Progenitor cell of endocrine pancreas (in vitro differentiated cells): ENCODE results near the gene NELFB. TPM values are rescaled to one million over a fixed set of nuclear protein-coding genes. Genes with fewer than 3 reads are reported as not detected.

Experiments used
- DNase-seq: peaks from one replicate; pipeline ENCODE4 v3.0.0; 2021; ENCODE audit warnings: low spot score; ENCODE audit not compliant: unreplicated experiment
- H3K27ac Mint-ChIP-seq: 2 replicates; pipeline ENCODE4 v1.8.0; 2021; ENCODE audit warnings: mild to moderate bottlenecking, moderate library complexity, mixed read lengths
- H3K27me3 Mint-ChIP-seq: 2 replicates; pipeline ENCODE4 v1.8.0; 2021; ENCODE audit warnings: mixed read lengths
- H3K36me3 Mint-ChIP-seq: 2 replicates; pipeline ENCODE4 v1.8.0; 2022; ENCODE audit warnings: mixed read lengths; ENCODE audit not compliant: insufficient read depth
- H3K4me1 Mint-ChIP-seq: 2 replicates; pipeline ENCODE4 v1.8.0; 2021; ENCODE audit warnings: low read depth, mixed read lengths
- H3K4me3 Mint-ChIP-seq: 2 replicates; pipeline ENCODE4 v1.8.0; 2021; ENCODE audit warnings: low read depth, mild to moderate bottlenecking, moderate library complexity, mixed read lengths
- H3K9me3 Mint-ChIP-seq: 2 replicates; pipeline ENCODE4 v1.8.0; 2021; ENCODE audit warnings: low read depth, mixed read lengths
- total RNA-seq: library from RNA; stranded (reverse); gene quantifications from 2 replicates; pipeline ENCODE4 v1.2.1, GENCODE V29; 2021
- TF ChIP-seq, protein P1 (sequence below): fragments of 200-600 bp; sonication (generic); IDR thresholded peaks from one replicate; pipeline ENCODE4 v1.5.0; 2021; ENCODE audit warnings: antibody characterized with exemption, mild to moderate bottlenecking; ENCODE audit not compliant: unreplicated experiment

Gene NELFB
- total RNA-seq, 1 donor from 2014 or later, result 62.3 TPM

DNA sequence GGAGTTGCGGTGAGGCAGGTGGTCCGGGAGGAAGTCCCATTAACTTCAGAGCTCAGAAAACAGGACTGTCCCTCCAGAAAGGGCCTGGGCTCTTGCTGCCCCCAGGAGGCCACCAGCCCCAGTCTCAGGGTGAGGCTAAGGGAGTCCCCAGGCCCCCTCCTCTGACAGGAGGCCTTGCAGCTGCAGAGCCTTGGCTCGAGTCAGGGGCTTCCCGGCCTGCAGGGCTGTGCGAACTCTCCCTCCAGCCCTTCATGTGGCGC, 7.3 kb upstream of the NELFB start:
- Mint-ChIP-seq H3K36me3 (peaks cover 4% of the 10 kb centered on the region), H3K4me1 (peaks cover 4% of the 10 kb centered on the region), H3K27me3 (peaks cover 5% of the 10 kb centered on the region), H3K9me3 (no peaks in the 10 kb centered on the region), H3K4me3 (no peak overlapping the region), H3K27ac (no peak overlapping the region)
- no peak for DNase-seq
- TF ChIP-seq, protein P1, sequence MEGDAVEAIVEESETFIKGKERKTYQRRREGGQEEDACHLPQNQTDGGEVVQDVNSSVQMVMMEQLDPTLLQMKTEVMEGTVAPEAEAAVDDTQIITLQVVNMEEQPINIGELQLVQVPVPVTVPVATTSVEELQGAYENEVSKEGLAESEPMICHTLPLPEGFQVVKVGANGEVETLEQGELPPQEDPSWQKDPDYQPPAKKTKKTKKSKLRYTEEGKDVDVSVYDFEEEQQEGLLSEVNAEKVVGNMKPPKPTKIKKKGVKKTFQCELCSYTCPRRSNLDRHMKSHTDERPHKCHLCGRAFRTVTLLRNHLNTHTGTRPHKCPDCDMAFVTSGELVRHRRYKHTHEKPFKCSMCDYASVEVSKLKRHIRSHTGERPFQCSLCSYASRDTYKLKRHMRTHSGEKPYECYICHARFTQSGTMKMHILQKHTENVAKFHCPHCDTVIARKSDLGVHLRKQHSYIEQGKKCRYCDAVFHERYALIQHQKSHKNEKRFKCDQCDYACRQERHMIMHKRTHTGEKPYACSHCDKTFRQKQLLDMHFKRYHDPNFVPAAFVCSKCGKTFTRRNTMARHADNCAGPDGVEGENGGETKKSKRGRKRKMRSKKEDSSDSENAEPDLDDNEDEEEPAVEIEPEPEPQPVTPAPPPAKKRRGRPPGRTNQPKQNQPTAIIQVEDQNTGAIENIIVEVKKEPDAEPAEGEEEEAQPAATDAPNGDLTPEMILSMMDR, result no peak

DNA sequence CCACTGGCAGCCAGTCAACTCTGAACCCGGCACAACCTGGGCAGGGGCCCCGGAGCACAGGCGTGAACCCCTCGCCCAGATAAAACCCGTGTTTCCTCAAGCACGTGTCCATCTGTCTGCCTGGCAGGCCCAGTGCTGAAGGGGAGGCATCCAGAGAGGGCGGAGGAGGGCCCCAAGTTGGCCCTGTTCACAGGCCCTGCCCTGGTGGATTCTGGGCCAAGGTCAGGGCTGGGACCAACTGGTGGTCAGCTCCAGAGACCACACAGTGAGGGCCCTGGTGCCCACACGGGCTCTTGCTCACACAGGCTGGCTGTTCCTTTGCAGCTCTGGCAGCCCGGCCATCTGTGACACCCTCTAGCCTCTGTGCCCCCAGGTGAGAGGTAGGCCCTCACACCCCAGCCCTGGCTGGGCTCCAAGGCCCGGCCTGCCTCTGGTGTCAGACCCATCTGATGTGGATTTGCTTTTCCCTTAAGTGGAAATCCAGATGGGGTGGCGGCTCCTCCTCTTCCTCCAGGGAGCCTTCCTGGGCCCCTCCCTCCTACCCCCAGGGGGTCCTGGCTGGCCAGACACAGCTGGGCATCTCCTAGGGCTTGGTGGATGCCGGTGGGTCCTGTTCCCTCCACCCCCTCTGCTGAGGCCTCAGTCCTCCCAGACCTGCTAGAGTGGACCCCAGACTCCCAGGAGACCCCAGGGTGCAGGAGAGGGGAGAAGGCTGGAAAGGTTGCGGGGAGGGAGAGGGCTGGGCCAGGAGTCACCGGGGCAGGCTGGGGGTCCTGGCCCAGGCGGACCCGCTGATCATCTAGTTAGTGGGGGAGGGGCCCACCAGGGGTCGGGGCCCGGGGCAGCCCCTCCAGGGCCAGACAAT, 4.6 kb upstream of the NELFB start:
- Mint-ChIP-seq H3K27ac (no peak overlapping the region), H3K4me3 (no peak overlapping the region), H3K36me3 (no peaks in the 10 kb centered on the region), H3K9me3 (no peaks in the 10 kb centered on the region), H3K4me1 (peaks cover 5% of the 10 kb centered on the region), H3K27me3 (peaks cover 1% of the 10 kb centered on the region)
- no peak for DNase-seq
- TF ChIP-seq, protein P1, result no peak

DNA sequence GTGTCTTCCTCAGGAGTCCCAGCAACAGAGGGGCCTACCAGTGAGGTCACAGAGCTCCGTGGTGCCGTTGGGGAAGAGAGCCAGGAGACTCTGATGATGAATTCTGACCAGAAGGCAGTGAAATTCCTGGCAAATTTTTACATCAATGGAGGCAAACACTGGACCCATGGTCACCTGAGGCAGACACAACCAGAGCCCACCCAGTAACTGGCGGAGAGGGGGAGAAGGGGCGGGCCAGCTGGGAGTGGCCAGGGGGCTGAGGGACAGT, 4.0 kb upstream of the NELFB start, which contains the start of gene STPG3:
STPG3 (plus strand) TSS at position 93 of the 268 bp plus-strand sequence; CDS start at position 94, 1 bp downstream.
- Mint-ChIP-seq H3K4me1 (peaks cover 7% of the 10 kb centered on the region), H3K36me3 (no peaks in the 10 kb centered on the region), H3K27me3 (no peaks in the 10 kb centered on the region), H3K27ac (no peak within 1 kb of the TSS), H3K4me3 (no peak within 1 kb of the TSS), H3K9me3 (no peaks in the 10 kb centered on the region)
- no peak for DNase-seq
- TF ChIP-seq, protein P1, result no peak

DNA sequence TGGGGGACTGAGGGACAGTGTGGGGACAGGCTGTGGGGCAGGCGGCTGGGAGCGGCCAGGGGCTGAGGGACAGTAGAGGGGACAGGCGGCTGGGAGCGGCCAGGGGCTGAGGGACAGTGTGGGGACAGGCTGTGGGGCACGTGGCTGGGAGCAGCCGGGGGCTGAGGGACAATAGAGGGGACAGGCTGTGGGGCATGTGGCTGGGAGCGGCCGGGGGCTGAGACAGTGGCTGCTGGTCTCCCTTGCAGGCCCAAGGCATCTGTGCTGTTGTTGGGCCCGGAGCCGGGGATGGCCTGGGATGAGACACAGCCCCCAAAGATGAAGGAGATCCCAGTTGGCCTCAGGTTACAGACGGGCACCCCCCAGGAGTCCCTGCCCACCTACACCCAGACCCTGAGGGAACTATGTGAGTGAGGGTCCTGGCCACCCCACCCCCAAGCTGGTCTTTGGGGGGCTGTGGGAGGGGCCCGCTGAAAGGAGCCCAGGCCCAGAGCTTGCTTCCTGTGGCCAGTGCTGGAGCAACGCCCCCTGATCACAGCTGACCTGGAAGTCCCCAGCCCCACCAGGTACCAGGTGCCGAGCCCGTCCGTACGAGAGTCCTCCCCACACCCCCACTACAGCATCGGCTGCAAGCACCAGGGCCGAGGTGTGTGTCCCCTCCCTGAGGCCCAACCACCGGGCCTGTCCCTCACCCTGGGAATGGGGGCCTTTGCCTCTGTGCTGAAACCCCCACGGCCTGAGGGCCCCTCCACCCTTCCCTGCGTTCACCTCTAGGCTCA, 3.4 kb upstream of the NELFB start:
- H3K36me3 Mint-ChIP-seq, result no peaks in the 10 kb centered on the region
- peaks cover 8% of the 10 kb centered on the region for H3K4me1 Mint-ChIP-seq
- no peak for DNase-seq
- H3K4me3 Mint-ChIP-seq, result no peak overlapping the region
- no peaks in the 10 kb centered on the region for H3K27me3 Mint-ChIP-seq
- TF ChIP-seq, protein P1, result no peak
- no peak overlapping the region for H3K27ac Mint-ChIP-seq
- H3K9me3 Mint-ChIP-seq, result no peaks in the 10 kb centered on the region

GRCh38 chr9:137252555-137253506, 2.3 kb upstream of the NELFB start:
- Mint-ChIP-seq H3K36me3 (no peaks in the 10 kb centered on the region), H3K27ac (no peak overlapping the region), H3K27me3 (no peaks in the 10 kb centered on the region), H3K4me3 (no peak overlapping the region), H3K9me3 (no peaks in the 10 kb centered on the region), H3K4me1 (peaks cover 8% of the 10 kb centered on the region)
- TF ChIP-seq, protein P1, result no peak
- no peak for DNase-seq
